ENCODE measurements around the gene PYGO1. TPM values are rescaled to one million over a fixed set of nuclear protein-coding genes. Genes with fewer than 3 reads are reported as not detected.

PYGO1 gene
- total RNA-seq, 1 donor from 2014 or later: 11.1 TPM

DNA sequence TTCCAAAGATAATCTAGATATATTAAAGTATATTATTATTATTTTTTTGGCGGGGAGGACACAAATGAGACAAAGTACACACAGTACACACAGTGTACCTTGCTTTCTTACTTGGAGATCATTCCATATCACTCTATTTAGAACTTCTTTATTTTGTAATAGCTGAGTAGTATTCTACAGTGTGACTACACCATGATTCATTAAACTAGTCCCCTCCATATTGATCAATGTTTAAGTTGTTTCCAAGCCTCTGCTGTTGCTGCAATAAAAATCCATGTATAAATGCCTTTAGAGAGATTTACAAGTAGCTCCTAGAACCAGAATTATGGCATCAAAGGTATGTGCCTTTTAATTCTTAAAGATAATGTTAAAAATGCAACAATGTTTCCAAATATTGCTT lies 38.8 kb downstream of the PYGO1 start:
- H3K9me3 ChIP-seq: no peaks in the 10 kb centered on the region
- ATAC-seq: no peak
- DNase-seq: no peak
- TF ChIP-seq CTCF (IDR thresholded peaks at IDR 0.05): no peak
- intact Hi-C loops (cut with DNase I): no loop called here
- H3K27me3 ChIP-seq: no peaks in the 10 kb centered on the region
- no peak overlapping the region for H3K4me3 ChIP-seq
- H3K27ac ChIP-seq: no peak overlapping the region
- no peaks in the 10 kb centered on the region for H3K36me3 ChIP-seq
- H3K4me1 ChIP-seq: peaks cover 5% of the 10 kb centered on the region

GRCh38 chr15:55546718-55547117 lies 41.4 kb downstream of the PYGO1 start:
- no peaks in the 10 kb centered on the region for H3K36me3 ChIP-seq
- intact Hi-C loops (cut with DNase I): no loop called here
- H3K4me3 ChIP-seq: no peak overlapping the region

GRCh38 chr15:55535436-55535835 lies 52.7 kb downstream of the PYGO1 start:
- ATAC-seq (peak; percentile 27), DNase-seq (no peak)
- H3K4me3 ChIP-seq: no peak overlapping the region
- no peak overlapping the region for H3K27ac ChIP-seq
- intact Hi-C loops (cut with DNase I): no loop called here
- no peaks in the 10 kb centered on the region for H3K4me1 ChIP-seq
- no peaks in the 10 kb centered on the region for H3K27me3 ChIP-seq
- H3K36me3 ChIP-seq: no peaks in the 10 kb centered on the region
- TF ChIP-seq CTCF (IDR thresholded peaks at IDR 0.05): no peak
- H3K9me3 ChIP-seq: no peaks in the 10 kb centered on the region

More at GRCh38 chr15:55546718-55547117, 41.4 kb downstream of the PYGO1 start:
- H3K27me3 ChIP-seq: no peaks in the 10 kb centered on the region
- no peak for TF ChIP-seq CTCF (IDR thresholded peaks at IDR 0.05)
- ATAC-seq (no peak), DNase-seq (no peak)
- no peak overlapping the region for H3K27ac ChIP-seq
- H3K9me3 ChIP-seq: no peaks in the 10 kb centered on the region
- no peaks in the 10 kb centered on the region for H3K4me1 ChIP-seq

- intact Hi-C loops (cut with DNase I): no loop called here
- ATAC-seq: no peak
- Histone ChIP-seq H3K27me3 (no peaks in the 10 kb centered on the region), H3K4me3 (no peak overlapping the region), H3K36me3 (no peaks in the 10 kb centered on the region), H3K4me1 (no peaks in the 10 kb centered on the region), H3K9me3 (no peaks in the 10 kb centered on the region), H3K27ac (no peak overlapping the region)
- TF ChIP-seq CTCF (IDR thresholded peaks at IDR 0.05): no peak
- no peak for DNase-seq
Measured at GRCh38 chr15:55532944-55533343, 55.2 kb downstream of the PYGO1 start.

- no peaks in the 10 kb centered on the region for H3K27me3 ChIP-seq
- no peak overlapping the region for H3K4me3 ChIP-seq
- no peak for TF ChIP-seq CTCF (IDR thresholded peaks at IDR 0.05)
- peak; percentile 76 for ATAC-seq
- no peak for DNase-seq
- H3K27ac ChIP-seq: no peak overlapping the region
- intact Hi-C loops (cut with DNase I): no loop called here
- no peaks in the 10 kb centered on the region for H3K36me3 ChIP-seq
- H3K9me3 ChIP-seq: no peaks in the 10 kb centered on the region
- no peaks in the 10 kb centered on the region for H3K4me1 ChIP-seq
Measured at GRCh38 chr15:55530861-55531313, 57.3 kb downstream of the PYGO1 start.

DNA sequence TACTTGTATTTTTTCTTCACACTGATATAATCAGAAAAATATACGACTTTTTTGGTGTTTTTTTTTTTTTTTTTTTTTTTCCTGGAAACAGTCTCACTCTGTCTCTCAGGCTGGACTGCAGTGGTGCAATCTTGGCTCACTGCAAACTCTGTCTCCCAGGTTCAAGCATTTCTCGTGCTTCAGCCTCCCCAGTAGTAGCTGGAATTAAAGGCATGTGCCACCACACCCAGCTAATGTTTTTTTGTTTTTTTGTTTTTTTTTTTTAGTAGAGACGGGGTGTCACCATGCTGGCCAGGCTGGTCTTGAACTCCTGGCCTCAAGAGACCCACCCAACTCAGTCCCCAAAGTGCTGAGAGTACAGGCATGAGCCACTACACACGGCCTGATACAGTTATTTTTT lies 59.3 kb downstream of the PYGO1 start:
- intact Hi-C loops (cut with DNase I): no loop called here

More for the DNA sequence above, 59.3 kb downstream of the PYGO1 start:
- Histone ChIP-seq H3K27me3 (no peaks in the 10 kb centered on the region), H3K9me3 (no peaks in the 10 kb centered on the region), H3K4me3 (no peak overlapping the region), H3K36me3 (no peaks in the 10 kb centered on the region), H3K4me1 (no peaks in the 10 kb centered on the region), H3K27ac (no peak overlapping the region)
- TF ChIP-seq CTCF (IDR thresholded peaks at IDR 0.05): no peak
- DNase-seq: no peak
- ATAC-seq: no peak

All from upper lobe of right lung (tissue), 1 donor.